HEK293 (cell line): ENCODE measurements around the gene WDR45B.

Source experiments
- AEBP2 ChIP-seq: fragments of 450-650 bp; formaldehyde crosslinking; IDR thresholded peaks from 2 replicates; pipeline ENCODE4 v1.5.1; 2016; ENCODE audit warnings: missing biosample characterization, missing genetic modification characterization, borderline replicate concordance
- HOXD13 ChIP-seq: sonication (generic); formaldehyde crosslinking; IDR thresholded peaks from 2 replicates; pipeline ENCODE4 v1.8.0; 2022; ENCODE audit warnings: missing genetic modification reagents, borderline replicate concordance
- SP2 ChIP-seq: fragments of 450-650 bp; formaldehyde crosslinking; IDR thresholded peaks from 2 replicates; pipeline ENCODE4 v1.5.1; 2016; ENCODE audit warnings: missing biosample characterization, missing genetic modification characterization
- ZBTB8A ChIP-seq: fragments of 450-650 bp; formaldehyde crosslinking; IDR thresholded peaks from 2 replicates; pipeline ENCODE4 v1.5.1; 2016; ENCODE audit warnings: missing biosample characterization, missing genetic modification characterization
- ZNF785 ChIP-seq: fragments of 450-650 bp; formaldehyde crosslinking; IDR thresholded peaks from 2 replicates; pipeline ENCODE4 v1.5.1; 2016; ENCODE audit warnings: missing biosample characterization, missing genetic modification characterization
- TF ChIP-seq, protein P1 (sequence below): fragments of 450-650 bp; formaldehyde crosslinking; IDR thresholded peaks from 2 replicates; pipeline ENCODE4 v1.5.1; 2016; ENCODE audit warnings: missing biosample characterization, missing genetic modification characterization

DNA sequence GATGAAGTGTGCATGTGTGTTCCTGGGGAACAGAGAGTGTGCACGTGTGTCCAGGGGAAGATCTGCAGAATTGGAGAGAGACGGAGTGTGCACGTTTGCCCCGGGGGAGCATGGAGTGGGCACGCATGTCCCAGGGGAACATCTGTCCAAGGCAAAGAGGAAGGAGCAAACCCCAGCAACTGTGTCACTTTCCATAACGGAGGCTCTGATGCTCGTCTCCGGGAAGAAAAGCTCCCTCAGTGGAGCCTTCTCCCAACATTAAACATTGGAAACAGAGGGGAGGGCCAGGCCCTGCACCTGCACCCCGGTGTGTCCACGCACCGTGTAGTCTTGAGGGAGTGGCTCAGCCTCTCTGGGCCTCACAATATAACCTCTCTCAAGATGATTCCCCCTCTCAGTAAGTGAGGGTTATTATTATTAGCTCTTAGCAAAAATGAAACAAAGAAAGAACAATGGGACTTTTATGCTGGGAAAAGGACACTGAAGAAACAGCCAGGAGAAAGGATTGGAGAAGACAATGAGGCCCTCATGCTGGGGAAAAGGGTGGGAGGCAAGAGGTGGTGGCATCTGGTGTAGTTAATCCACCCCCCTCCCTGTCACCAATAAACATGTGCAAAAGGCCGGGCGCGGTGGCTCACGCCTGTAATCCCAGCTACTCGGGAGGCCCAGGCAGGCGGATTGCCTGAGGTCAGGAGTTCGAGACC is 42.7 kb upstream of the WDR45B start:
- TF ChIP-seq SP2 (tag by site-specific recombination) (no peak), AEBP2 (tag by site-specific recombination) (no peak), HOXD13 (no peak), ZBTB8A (no peak), ZNF785 (tag by site-specific recombination) (no peak)
- TF ChIP-seq, protein P1, sequence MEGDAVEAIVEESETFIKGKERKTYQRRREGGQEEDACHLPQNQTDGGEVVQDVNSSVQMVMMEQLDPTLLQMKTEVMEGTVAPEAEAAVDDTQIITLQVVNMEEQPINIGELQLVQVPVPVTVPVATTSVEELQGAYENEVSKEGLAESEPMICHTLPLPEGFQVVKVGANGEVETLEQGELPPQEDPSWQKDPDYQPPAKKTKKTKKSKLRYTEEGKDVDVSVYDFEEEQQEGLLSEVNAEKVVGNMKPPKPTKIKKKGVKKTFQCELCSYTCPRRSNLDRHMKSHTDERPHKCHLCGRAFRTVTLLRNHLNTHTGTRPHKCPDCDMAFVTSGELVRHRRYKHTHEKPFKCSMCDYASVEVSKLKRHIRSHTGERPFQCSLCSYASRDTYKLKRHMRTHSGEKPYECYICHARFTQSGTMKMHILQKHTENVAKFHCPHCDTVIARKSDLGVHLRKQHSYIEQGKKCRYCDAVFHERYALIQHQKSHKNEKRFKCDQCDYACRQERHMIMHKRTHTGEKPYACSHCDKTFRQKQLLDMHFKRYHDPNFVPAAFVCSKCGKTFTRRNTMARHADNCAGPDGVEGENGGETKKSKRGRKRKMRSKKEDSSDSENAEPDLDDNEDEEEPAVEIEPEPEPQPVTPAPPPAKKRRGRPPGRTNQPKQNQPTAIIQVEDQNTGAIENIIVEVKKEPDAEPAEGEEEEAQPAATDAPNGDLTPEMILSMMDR (tag by site-specific recombination), result no peak
